Kidney glomerular epithelial cell (primary cell): ENCODE measurements around the gene ARHGEF39.
"Not testable (repeated sequence)": the region's sequence is repeated elsewhere in the genome, so short reads cannot be mapped to it uniquely, and the experiment has no call there.

Experiments
- DNase-seq: peaks from one replicate; lab custom pipeline; 2025; lab: John Stamatoyannopoulos, UW

Gene ARHGEF39

DNA sequence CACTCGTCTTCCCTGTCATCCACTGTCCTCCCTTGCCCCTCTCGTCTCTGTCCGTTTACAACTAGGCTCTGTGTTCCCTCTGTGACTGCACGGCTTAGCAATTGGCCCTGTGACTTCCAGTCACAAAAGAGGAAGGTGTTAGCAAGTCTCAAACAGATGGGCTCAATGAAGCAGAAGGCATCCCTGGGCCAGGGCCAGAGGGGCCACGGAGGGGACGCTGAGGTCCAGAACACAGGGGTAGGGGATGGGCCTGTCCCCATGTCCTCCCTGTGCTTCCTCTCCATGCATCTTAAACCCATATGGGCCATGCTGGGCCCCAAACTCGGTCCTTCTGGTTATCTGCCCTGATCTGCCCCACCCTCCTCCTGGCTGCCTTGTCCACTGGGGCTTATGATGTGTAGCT, 46.7 kb downstream of the ARHGEF39 start, which contains the start of gene CD72:
Gene CD72 (minus strand): TSS at position 89 of the 403 bp plus-strand sequence. CDS start 110 bp downstream, outside the sequence.
- DNase-seq: no peak

DNA sequence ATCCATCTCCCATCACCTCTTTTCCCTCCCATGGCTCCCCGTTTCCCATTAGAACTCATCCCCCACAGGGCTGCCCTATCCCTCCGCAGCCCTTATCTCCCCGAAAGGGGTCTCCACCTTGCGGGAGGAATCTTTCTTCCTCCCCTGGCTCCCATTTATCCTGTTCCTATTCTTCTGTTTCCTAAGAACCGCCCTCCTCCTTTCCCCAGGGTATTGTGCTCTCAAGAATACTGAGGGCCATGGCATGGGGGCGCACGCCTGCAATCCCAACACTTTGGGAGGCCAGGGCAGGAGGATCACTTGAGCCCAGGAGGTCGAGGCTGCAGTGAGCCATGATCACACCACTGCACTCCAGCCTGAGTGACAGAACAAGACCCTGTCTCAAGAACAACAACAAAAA, 47.4 kb downstream of the ARHGEF39 start:
- no peak for DNase-seq

DNA sequence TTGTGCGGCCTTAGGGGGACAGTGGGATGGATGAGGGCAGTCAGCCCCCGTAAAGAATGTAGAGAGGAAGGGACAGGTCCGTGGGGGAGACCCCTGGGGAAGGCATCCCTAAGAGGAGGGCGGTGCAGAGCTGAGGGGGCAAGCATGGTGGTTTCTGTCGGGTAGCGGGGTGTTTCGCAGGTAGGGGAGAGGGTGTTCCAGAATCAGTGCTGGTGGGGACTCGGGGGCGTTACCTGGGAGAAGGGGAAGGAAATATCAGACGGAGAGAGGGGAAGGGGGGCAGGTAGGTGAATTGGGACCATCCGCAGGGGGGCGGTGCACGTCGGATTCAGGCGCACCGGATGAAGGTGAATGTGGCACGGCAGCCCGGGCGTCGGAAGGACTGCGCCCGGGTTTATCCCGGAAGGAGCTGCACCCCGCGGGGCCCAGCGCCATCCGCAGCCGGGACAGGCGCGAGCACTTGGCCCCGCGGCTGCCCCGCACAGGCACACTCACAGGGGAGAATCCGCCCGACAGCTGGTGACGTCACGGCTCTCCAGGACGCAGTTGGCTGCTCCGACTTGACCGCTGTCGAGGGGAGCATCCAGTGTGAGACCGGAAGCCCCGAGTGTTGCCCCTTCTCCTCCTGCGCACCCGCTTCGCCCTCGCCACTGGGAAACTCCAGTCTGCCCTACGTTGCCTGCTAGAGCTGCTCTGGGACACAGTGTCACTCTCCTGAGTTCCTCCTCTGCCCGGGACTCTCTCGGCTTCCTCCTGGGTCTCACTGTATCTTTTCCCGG, 48.1 kb downstream of the ARHGEF39 start:
- peak; percentile 17 for DNase-seq

DNA sequence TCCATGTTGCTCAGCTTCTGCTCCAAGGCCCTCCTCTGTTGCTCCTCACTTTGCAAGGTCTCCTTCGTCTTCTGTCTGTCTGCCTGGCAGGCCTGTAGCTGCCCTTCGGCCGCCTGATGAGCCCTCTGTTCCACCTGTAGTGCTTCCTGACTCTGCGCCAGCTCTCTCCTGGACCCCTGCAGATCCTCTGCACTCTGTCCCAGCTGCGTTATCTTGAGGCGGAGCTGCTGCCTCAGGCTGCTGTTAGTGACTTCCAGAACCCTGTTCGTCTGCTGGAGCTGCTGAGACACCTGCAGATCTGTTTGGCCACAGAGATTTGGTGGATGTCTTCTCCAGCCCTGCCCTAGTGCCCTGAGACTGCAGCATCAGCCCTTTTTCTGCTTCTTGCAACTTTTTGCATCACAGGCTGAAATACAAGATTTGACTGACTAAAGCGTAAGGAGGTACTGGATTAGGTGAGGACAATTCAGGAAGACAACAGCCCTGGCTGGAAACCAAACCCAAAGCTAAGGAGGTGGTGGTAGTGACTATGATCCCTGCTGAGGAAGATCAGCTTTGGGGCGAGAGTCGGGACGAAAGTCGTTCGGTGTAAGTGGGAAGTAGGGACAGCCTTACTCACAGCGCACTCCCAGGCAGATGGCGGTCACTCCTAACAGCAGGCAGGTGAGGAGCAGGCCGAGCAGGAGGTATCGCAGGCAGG, 48.9 kb downstream of the ARHGEF39 start:
- DNase-seq: no peak

DNA sequence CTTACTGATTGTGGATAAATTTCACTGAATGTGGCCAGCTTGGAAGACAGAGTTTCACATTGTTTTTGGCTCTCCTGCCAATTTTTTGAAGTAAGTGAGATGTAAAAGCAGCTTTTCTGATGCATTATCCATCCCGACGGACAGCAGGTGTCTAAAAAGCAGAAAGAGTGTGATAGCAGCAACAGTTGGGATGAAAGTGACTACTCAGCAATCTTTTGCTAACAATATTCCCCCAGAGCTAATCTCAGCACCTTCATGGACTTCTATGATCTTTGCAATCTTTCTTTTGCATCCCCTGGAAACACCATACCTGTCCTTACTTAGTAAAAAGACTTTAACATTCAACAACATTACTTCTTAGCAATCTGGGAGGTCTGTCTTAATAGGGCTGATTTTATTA, 52.2 kb downstream of the ARHGEF39 start:
- no peak for DNase-seq

DNA sequence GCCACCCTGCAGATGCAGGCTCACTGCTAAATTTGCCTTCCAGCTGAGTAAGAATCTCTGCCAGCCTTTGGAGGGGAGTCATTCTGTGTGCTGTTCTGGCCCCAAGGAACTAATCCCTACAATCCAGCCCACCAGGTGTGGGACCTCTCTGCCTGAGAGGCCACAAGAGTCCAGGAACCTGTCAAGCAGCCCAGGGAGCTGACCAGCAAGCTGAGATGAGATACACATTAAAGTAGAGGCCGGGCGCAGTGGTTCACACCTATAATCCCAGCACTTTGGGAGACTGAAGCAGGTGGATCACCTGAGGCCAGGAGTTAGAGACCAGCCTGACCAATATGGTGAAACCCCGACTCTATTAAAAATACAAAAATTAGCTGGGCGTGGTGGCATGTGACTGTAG, 52.9 kb downstream of the ARHGEF39 start:
- not testable (repeated sequence) for DNase-seq

DNA sequence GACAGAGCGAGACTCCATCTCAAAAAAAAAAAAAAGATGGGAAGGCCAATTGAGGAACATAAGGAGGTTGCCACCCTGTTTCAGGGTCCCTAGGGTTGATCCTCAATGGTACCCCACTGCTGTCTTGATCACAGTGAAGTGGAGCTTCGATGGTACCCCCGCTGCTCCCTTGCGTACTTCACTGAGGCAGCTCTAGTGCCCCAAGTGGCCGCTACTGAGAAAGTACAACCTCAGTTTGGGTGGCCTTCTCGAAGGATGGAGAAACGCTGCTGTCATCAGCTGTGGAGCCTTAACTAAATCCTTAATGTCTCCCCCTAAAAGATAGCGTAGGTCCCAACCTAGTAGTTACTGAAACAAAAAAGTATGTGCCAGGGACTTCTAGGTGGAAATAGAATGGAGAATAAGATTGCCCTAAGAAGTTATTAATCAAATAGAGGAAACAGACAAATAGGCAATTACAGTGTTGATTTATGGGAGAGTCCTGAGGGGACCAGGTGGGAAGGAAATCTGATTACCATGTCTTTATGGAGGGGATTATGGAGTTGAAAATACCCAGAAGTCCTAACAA, 53.7 kb downstream of the ARHGEF39 start:
- DNase-seq: no peak

DNA sequence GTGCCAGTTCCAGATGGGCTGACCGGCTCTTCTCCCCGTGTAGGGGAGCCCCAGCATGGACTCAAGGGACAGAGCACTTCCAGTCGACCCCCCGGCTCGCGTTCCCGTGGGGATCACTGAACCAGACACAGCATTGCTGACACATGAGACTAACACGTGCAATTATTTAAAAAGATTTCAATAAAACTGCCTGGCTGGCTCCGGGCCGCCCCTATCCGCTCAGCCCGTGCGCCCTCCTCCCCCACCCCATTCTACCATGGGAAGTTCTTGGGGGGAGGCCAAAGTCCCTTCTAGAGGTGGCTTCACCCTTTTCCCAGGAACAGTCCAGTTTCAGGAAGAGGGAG, 55.2 kb downstream of the ARHGEF39 start:
- DNase-seq: no peak
